Frontal cortex (tissue), 4 donors: ENCODE measurements around the gene SGCD. TPM values are rescaled to one million over a fixed set of nuclear protein-coding genes. Genes with fewer than 3 reads are reported as not detected.

ENCODE experiments used
- DNase-seq, 2 donors: peaks; one replicate each; pipeline ENCODE4 v3.0.0; 2012; ENCODE audit warnings: low spot score in 2 of 2
- FAIRE-seq: peaks from 2 replicates; lab custom pipeline; 2012; peaks lifted over from hg19 to GRCh38; lab: Jason Lieb, UNC
- total RNA-seq: library from RNA; depleted of rRNA; stranded (reverse); fragments of >200 nt; gene quantifications from one replicate; pipeline ENCODE4 v1.2.3, GENCODE V29; 2014
- donor health status: control.
- donor health status: control.
- donor health status: control.

Gene SGCD
- total RNA-seq, 1 donor from 2014 or later: 3.3 TPM

DNA sequence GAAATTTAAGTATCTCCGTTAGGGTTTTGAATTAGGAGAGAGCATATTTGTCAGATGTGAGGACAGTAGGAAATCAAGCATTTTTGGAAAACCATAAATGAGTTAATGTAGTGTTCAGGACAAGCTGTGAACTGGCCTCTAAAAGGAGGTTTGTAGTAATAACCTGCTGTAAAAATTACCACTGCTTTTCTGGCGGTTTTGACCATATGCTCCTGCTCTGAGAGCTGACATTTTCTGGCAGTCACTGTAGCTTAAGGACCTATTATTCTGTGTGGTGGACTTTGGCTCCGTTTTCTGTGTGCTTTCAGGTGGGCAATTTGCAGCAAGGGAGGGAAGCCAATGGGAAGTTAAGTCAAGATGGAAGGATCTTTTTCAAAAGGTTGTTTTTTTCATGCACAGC, 111.1 kb downstream of the SGCD start:
- no peak for DNase-seq
- FAIRE-seq: no peak

GRCh38 chr5:156444753-156445291, 117.9 kb downstream of the SGCD start:
- no peak for DNase-seq
- FAIRE-seq: no peak

DNA sequence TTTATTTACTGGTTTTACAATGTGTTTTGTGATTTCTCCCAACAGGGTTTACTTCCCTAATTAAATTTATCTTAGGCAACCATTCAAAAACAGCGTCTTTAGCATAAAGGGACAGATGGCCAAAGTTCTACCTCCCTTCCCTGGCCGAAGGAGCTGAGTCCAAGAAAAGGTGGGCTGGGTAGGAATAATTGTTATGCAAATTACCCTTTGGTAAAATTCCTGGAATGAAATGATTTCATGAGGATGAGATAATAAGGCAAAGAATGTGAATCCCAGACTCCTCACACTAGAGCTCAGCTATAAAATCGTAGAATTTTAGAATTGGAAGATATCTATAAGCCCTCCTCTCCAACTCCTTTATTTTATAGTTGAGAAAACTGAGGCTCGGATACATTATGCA, 119.6 kb downstream of the SGCD start:
- no peak for DNase-seq
- FAIRE-seq: no peak

DNA sequence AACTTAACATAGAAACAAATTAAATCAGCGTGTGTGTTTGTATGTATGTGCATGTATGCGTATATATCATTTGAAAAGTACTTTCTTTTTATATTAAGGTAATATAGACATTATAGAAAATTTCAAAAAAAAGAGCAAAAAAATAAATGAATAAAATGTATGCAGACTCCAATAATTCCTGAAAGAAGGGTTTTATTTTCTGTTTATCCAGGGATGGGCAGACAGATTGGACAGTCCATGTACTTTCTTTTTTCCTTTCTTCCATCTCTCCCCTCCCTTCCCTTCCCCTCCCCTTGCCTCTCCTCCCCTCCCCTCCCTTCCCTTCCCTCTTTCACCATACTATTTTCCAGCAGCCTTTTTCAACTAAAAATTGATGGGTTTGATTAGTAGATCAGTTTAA, 123.8 kb downstream of the SGCD start:
- FAIRE-seq (peak; percentile 50), DNase-seq (no peak)

DNA sequence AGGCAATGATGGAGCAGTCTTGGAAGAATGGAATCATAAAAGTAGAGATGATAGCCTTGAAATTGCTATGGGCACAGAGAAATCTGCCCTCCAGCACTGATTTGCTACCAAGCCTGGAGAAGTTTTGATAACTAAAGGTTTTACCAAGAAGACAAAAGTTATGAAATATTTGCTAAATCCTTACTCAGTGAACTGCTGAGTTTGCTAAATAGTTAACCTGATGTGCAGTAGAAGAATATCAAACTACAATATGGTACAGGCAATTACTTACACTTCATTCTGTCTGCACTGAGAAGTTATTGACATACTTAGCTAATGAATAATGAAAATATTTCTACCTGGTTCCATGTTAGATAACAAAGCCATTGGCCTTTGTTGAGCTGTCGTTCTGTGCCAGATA, 124.5 kb downstream of the SGCD start:
- no peak for DNase-seq
- FAIRE-seq: no peak

DNA sequence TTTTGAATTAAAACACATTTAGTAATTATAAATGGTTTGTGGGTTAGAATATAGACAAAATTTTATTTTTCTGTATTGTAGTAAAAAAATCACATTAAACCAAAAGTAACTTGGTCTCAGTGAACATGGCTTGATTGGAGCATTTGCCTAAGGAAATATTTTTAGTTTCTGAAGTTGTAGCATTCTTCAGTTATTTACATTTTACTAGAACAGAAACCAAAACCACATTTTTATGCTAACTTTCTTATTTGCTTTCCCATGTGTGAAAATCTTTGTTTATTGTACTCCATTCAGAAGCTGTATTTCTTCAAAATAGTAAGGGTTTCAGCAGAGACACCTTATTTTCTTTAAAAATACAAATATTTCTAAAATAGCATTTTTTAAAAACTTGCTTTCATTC, 129.9 kb downstream of the SGCD start:
- FAIRE-seq: no peak
- DNase-seq: no peak

DNA sequence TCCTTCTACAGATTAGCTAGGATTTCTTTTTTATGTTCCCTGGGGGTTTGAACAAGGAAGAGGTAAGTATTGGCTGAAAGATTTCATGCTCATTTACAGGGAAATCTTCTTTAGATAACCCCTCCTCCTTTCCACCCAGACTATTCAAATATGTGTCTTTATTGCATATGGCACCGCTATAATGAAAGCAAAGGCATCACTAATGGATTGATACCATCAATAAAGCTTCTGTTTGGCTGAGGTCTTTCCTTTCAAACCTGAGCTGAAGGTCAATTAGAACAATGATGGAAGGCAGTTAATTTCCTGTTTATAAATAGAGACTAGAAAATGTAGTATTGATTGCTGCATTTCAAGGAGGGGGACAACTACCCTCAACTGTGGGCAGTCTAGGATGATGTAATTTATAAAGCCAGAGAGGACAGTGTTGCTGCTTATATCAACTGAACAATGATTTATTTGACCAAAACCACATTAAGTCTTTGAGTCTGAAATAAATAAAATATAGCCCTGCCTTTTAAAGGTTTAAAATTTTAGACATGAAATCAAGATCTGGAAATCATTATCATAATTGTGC, 132.9 kb downstream of the SGCD start:
- DNase-seq: no peak
- FAIRE-seq: no peak

- no peak for FAIRE-seq
- no peak for DNase-seq
Observed at GRCh38 chr5:156460471-156460870, 133.5 kb downstream of the SGCD start.

- FAIRE-seq: no peak
- no peak for DNase-seq
Observed at GRCh38 chr5:156466871-156467270, 139.9 kb downstream of the SGCD start.

DNA sequence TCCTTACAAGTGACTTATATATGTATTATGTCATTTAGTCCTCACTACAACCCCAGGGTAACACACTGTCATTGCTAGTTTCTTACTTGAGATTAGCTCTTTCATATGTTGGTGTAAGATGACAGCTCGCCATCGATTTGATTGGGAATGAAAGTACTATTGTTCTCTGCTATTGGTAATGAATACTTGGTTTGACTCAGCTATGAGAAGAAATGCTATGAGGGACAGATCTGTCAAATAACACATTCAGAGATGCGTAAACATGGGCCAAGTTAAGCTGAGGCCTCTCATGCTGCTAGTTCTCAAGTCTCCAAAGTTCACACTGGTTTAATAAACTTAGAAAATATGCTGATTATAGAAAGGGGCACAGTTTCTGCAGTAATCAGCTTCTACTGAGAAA, 142.7 kb downstream of the SGCD start:
- no peak for DNase-seq
- FAIRE-seq: no peak

DNA sequence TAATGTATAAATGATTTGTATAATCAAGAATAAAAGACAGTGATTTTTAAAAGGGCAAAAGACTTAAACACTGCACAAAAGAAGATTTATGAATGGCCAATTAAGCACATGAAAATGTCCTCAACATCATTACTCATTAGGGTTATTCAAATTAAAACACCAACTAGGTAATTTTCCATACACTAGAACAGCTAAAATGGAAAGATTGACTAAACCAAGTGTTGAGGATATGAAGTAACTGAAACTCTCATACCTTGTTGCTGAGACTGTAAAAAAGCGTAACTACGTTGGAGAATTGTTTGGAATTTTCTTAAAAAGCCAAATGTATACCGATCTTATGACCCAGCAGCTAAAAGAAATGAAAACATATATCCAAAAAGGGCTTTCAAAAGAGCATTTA, 144.9 kb downstream of the SGCD start:
- FAIRE-seq (no peak), DNase-seq (no peak)

DNA sequence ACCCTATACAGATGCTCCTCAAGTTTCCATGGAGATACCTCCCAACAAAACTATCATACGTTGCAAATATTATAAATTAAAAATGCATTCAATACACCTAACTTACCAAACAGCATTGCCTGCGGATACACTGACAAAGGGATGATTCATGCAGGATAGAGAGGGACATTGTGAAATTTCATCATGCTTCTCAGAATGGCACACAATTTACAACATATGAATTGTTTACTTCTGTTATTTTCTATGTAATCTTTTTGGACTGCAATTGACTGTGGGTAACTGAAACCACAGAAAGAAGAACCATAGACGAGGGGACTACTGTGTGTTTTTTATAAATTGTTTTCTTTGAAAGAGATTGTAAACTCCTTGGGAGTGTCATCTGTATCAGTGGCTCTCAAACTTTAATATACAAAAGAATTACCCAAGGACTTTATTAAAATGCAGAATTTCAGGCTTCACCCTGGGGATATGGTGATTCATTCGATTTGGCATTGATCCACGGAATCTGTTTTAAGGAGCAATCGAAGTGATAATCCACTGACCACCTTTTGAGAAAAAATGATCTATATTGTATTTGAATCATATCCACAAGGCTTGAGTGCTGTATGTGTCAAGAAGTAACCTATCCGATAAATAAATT, 146.4 kb downstream of the SGCD start:
- FAIRE-seq: no peak
- no peak for DNase-seq

DNA sequence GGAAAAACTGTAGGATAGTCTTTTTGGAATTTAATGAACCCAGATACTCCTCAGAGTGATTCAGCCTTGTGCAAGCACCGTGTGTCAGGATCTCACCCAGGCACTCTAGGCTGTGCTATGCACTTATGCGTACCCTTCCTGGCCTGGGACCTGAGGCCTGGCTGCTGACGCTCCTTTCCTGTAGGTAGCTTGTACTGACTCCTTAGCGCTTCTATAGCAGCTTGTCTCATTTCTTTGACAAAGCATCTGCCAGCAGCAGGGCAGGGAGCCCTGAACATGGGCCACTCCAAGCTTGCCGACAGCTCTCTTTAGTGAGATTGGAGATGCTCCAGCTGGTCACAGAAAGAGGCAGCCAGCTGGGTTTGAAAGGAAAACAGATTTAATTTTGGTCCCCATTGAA, 147.3 kb downstream of the SGCD start:
- DNase-seq (no peak), FAIRE-seq (no peak)

GRCh38 chr5:156475182-156476157, 148.5 kb downstream of the SGCD start:
- no peak for FAIRE-seq
- DNase-seq: no peak

DNA sequence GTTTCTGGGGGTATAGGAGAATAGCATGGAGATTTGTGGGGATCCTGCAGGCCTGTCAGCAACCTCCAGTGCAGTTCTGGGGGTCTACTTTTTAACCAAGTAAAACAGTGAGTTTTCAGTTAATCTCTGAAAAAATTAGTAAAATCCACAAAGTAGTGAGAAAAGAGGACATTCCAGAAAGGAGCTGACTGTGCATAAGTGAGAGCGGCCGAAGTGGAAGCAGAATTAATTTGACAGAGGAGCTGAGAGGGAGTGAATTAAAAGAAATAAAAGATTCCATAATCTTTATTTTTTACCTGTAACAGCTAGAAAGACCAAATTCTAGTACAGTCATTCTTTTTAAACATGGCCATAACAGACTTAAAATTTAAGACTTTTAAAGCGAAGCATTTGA, 149.2 kb downstream of the SGCD start:
- FAIRE-seq: no peak
- DNase-seq: no peak

DNA sequence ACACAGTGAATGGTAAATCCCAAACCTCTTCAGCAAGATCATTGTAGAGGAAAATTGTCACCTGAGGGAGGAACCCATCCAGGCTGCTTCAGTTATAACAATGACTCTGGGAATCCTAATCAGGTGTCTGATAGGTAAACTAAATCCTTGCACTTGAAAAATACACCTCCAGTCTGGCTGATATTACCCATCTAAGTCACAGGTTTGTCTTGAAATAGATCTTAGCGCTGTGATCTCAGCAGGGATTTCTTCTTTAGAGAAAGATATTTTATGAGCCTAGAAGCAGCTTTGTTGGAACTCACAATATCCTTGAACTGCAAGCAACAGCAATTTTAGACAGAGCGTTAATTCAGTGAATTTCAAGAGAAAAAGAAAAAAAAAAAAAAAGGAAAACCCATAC, 149.7 kb downstream of the SGCD start:
- DNase-seq (no peak), FAIRE-seq (no peak)

GRCh38 chr5:156477196-156477595, 150.2 kb downstream of the SGCD start:
- FAIRE-seq: no peak
- no peak for DNase-seq

DNA sequence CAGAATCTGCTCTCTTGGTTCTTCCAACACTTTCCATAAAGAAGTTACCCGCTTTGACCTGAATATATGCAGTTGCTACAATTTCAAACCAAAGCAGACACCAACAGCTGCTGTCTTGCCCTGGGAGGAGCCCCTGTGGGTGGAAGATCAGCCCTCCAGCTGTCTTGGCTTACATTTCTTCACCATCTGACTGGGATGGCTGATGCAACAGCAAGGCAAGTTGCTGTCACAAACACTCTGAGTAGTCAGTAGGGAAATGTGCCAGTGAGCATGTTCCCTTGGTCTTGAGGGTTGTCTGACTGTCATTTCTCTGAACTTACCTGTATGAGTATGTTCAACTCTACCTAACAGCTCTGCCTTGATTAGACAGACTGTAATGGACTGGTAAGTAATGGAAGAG, 152.9 kb downstream of the SGCD start:
- FAIRE-seq (no peak), DNase-seq (no peak)

- no peak for FAIRE-seq
- DNase-seq: no peak
Observed at GRCh38 chr5:156481741-156482140, 154.8 kb downstream of the SGCD start.

DNA sequence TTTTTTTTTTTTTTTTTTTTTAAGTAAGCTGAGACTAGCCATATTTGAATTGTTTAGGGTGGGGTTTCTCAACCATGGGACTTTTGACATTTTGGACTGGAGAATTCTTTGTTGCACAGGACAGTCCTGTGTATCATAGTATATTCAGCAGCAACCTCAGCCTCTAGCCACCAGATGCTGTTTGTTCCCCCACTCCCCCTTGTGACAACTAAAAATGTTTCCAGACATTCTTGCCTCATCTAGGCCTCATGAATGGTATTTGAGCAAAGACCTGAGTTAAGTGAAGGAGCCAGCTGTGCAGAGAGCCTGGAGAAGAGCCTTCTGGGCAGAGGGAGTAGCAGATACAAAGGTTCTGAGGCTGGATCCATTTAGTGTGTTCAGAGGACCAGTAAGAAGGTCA, 155.9 kb downstream of the SGCD start:
- DNase-seq (no peak), FAIRE-seq (no peak)
